D341Med (cell line): Measurements from ENCODE around the gene KCP.

ENCODE experiments used
- DNase-seq: peaks from one replicate; pipeline ENCODE4 v3.0.0; 2012; ENCODE audit warnings: low spot score

The KCP gene

DNA sequence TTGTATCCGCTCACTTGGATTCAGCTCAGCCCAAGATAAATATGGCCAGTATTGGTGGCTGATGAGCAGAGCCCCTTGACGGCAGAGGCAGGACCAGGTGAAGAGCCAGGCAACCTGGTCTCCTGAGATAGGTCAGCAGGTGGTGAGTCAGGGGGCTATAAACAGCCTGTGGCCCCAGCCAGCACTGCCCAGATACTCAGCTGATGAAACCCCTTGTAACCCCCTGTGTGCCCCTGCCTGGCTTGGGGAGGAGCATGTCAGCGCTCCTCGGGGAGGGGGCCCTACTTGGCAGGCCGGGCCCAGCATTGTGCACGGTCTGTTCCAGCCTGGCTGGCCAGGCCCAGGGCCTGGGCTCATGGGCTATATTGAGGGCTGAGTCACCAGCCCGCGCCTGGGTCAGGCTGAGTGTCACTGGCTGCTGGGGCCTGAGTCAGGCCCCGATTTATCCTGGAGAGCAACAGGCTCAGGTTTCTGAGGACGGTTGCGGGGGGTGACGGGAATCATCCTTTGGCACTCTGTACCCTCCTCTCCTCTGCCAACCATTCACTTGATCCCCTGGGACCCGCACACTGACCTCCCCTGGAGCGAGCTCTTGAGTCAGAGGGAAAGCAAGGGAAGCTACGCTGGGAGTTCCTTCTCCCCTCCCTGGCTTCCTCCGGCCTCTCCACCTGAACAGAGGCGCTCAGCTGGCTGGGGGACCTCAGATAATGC is 83.1 kb downstream of the KCP start:
- no peak for DNase-seq

- DNase-seq = no peak
Measured at GRCh38 chr7:128826916-128827247, 83.6 kb downstream of the KCP start.
